Activated CD4-positive, alpha-beta T cell treated with anti-CD3 and anti-CD28 coated beads, Interleukin-2, amount 50 U/mL, for 1 hour (primary cell): Measurements from ENCODE around the gene ERBB4.
"Not testable (repeated sequence)": the region's sequence is repeated elsewhere in the genome, so short reads cannot be mapped to it uniquely, and the experiment has no call there.

Experiments
- DNase-seq: peaks from one replicate; pipeline ENCODE4 v3.0.0-alpha.2; 2020

Gene ERBB4

GRCh38 chr2:212528106-212528856, 10.3 kb downstream of the ERBB4 start:
- DNase-seq, result no peak

- DNase-seq, result no peak
Measured at GRCh38 chr2:212526059-212526458, 12.5 kb downstream of the ERBB4 start.

GRCh38 chr2:212523756-212524155, 14.8 kb downstream of the ERBB4 start:
- no peak for DNase-seq

- DNase-seq, result no peak
Measured at GRCh38 chr2:212520340-212520739, 18.3 kb downstream of the ERBB4 start.

- DNase-seq, result no peak
Measured at GRCh38 chr2:212517693-212518092, 20.9 kb downstream of the ERBB4 start.

- DNase-seq, result no peak
Measured at GRCh38 chr2:212505586-212505985, 33.0 kb downstream of the ERBB4 start.

GRCh38 chr2:212495046-212495445, 43.6 kb downstream of the ERBB4 start:
- no peak for DNase-seq

GRCh38 chr2:212494418-212495020, 44.1 kb downstream of the ERBB4 start:
- no peak for DNase-seq

- DNase-seq, result no peak
Measured at GRCh38 chr2:212489719-212490346, 48.8 kb downstream of the ERBB4 start.

GRCh38 chr2:212488611-212489010, 50.0 kb downstream of the ERBB4 start:
- DNase-seq, result no peak

- DNase-seq, result no peak
Measured at GRCh38 chr2:212484563-212485080, 54.0 kb downstream of the ERBB4 start.

GRCh38 chr2:212480447-212480846, 58.2 kb downstream of the ERBB4 start:
- DNase-seq, result no peak

- no peak for DNase-seq
Measured at GRCh38 chr2:212477571-212477970, 61.0 kb downstream of the ERBB4 start.

GRCh38 chr2:212473211-212473610, 65.4 kb downstream of the ERBB4 start:
- no peak for DNase-seq

GRCh38 chr2:212467551-212467950, 71.1 kb downstream of the ERBB4 start:
- DNase-seq, result not testable (repeated sequence)

- DNase-seq, result no peak
Measured at GRCh38 chr2:212465456-212465855, 73.1 kb downstream of the ERBB4 start.

- DNase-seq, result not testable (repeated sequence)
Measured at GRCh38 chr2:212461708-212462107, 76.9 kb downstream of the ERBB4 start.

GRCh38 chr2:212454149-212454548, 84.5 kb downstream of the ERBB4 start:
- no peak for DNase-seq

GRCh38 chr2:212451786-212452231, 86.8 kb downstream of the ERBB4 start:
- DNase-seq, result no peak

- no peak for DNase-seq
Measured at GRCh38 chr2:212448698-212449097, 89.9 kb downstream of the ERBB4 start.

- DNase-seq, result no peak
Measured at GRCh38 chr2:212441821-212442220, 96.8 kb downstream of the ERBB4 start.

GRCh38 chr2:212441141-212441540, 97.5 kb downstream of the ERBB4 start:
- DNase-seq, result no peak

- DNase-seq, result no peak
Measured at GRCh38 chr2:212428681-212429478, 109.7 kb downstream of the ERBB4 start.
